WI38 (cell line): ENCODE data around the gene FOXO6.

Experiments
- H3K4me3 ChIP-seq: 2 replicates; pipeline ENCODE4 v1.5.1; 2011; ENCODE audit warnings: low read depth, mild to moderate bottlenecking, control low read depth, low read length
- TF ChIP-seq, protein P1 (sequence below): IDR thresholded peaks from 2 replicates; pipeline ENCODE4 v1.5.1; 2012; ENCODE audit warnings: low read depth, mild to moderate bottlenecking, control low read depth, low read length

The FOXO6 gene

DNA sequence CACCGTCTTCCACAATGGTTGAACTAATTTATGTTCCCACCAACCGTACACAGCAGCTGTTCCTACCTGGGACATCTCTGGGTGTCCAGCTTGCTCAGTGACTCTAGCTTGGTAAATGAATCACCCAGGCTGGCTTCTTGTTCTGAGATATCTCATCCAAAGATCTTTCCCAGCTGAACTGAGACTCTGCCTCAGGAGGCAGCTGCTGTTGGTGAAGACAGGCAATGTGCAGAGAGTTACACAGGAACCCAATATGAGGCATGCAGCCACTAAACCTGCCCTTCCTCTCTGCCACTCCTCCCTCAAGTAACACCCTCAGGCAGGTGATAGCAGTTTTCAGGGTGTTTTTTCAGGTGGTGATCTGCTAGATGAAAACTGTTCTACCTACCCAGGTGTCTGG is 14.0 kb upstream of the FOXO6 start:
- H3K4me3 ChIP-seq, result no peak overlapping the region
- TF ChIP-seq, protein P1, sequence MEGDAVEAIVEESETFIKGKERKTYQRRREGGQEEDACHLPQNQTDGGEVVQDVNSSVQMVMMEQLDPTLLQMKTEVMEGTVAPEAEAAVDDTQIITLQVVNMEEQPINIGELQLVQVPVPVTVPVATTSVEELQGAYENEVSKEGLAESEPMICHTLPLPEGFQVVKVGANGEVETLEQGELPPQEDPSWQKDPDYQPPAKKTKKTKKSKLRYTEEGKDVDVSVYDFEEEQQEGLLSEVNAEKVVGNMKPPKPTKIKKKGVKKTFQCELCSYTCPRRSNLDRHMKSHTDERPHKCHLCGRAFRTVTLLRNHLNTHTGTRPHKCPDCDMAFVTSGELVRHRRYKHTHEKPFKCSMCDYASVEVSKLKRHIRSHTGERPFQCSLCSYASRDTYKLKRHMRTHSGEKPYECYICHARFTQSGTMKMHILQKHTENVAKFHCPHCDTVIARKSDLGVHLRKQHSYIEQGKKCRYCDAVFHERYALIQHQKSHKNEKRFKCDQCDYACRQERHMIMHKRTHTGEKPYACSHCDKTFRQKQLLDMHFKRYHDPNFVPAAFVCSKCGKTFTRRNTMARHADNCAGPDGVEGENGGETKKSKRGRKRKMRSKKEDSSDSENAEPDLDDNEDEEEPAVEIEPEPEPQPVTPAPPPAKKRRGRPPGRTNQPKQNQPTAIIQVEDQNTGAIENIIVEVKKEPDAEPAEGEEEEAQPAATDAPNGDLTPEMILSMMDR, result no peak

DNA sequence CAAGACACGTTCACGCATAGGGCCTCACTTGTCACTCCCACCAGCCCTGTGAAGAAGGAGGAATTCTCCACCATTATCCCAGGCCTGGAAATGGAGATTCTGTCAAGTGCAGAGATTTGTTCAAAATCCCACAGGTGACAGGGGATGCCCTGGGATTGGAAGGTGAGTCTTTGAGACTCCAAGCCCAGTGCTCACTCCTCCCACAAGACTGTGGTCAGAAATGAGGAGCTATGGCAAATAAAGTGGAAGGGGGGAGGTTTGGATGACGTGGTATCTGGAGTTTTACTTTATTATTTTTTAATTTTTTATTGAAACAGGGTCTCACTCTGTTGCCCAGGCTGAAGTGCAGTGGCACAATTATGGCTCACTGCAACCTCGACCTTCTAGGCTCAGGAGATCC is 12.8 kb upstream of the FOXO6 start:
- H3K4me3 ChIP-seq, result no peak overlapping the region
- TF ChIP-seq, protein P1, result no peak

DNA sequence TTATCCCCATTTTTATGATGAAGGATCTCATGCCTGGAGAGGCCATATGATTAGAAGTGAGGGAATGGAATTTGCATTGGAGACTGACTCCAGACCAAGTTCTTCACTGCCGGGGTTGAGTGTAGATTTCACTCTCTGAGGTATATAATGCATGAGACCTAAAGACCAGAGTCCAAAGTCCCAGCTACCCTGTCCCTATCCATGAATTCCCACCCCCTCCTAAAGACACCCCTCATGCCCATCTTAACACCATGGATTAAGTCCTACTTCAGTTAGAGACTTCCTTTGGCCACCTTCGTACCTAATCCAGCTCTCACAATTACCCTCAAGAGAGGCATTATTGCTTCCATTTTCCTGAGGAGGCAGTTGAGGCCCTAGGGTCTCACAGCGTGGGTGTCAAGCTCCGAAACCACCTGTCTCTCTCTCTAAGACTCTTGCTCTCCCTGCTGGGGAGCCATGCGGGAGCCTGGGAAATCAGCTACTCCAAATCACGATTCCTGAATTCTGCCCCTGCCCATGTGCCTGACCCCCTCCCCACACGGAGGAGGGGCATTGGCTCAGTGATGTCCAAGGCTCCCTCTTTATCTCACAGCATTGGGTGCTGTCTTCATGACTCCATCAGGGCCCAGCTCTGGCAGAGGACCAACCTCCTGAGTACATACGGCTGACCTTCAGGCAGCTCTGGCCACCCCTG is 11.7 kb upstream of the FOXO6 start:
- no peak overlapping the region for H3K4me3 ChIP-seq
- TF ChIP-seq, protein P1, result no peak

DNA sequence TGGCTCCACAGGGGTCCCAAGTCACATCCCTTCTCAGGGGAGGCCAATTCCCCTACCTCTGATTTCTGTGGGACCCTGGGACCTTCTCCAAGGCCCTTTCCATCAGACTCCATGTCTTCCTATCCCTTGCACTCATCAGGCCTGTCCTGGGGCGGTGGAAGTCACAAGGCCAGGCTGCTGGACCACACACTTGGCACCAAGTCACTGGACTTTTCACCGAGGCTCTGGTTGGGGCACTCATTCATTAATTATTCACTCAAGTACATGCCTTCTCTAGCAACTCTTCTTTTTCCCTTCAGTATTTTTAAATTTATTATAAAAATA is 11.2 kb upstream of the FOXO6 start:
- TF ChIP-seq, protein P1, result no peak

DNA sequence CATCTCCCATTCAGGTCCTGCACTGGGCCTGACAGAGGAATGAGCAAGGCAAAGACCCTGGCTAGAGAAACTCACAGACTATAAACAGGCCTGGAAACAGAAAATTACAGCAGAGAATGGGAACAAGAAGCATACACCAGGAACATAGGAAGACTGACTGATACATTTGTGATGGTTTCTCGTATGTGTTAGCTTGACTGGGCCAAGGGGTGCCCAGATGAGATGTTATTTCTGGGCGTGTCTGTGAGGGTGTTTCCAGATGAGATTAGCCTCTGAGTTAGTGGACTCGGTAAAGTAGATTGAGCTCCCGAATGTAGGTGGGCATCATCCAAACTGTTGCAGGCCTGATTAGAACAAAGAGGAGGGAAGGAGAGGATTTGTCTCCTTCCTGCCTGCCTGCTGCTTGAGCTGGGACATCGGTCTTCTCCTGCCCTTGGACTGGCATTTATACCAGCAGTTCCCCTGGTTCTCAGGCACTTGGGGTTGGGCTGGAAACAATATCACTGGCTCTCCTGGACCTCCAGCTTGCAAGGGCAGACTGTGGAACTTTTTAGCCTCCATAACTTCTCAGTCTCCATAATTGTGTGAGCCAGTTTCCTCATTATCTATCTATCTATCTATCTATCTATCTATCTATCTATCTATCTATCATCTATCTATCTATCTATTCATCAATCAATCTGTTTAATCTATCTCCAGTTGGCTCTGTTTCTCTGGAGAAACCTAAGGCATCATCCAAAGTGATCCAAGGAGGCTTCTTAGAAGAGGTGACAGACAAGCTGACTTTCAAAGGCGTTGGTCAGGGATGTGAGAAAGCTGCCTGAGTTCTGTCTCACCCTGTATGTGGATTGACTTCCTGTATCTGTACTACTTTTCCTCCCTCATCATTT is 9.7 kb upstream of the FOXO6 start:
- H3K4me3 ChIP-seq, result no peak overlapping the region
- TF ChIP-seq, protein P1, result no peak

More for the DNA sequence above, 11.2 kb upstream of the FOXO6 start:
- no peak overlapping the region for H3K4me3 ChIP-seq

DNA sequence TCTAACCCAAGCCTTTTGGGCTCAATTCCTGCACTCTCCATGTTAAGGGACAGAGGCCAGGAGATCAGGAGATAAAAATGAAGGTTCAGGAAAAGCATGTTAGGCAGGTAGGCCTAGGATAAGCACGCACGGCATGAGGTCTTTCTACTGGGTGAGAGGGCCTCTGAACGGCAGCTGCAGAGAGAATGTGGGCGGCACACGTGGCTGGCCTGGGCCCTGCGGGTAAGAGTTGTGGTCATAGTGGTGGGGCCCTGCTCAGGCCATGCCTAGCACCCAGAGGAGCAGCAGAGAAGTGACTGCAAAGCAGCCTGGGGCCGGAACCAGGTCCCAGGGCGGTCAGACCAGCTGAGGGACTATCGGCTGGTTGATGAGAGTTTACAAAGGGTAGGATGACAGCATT is 7.5 kb upstream of the FOXO6 start:
- TF ChIP-seq, protein P1, result no peak
- no peak overlapping the region for H3K4me3 ChIP-seq

DNA sequence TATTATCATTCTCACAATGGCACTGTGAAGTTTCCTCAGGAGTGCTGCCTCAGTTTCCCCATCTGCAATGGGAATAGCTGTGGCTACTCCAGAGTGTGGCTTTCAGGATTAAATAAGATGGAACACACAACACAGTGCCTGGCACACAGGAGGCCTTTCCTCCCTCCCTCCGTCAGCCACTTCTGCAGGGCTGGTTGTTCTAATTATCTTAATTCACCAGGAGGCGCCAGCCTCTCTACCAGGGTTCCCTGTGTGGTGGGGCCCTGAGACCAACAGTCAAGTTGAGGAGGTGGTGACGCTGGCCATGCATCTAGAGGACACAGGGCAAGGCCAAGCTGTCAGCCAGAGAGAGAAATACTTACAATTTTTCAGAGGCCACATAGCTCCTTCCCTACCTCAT is 6.3 kb upstream of the FOXO6 start:
- H3K4me3 ChIP-seq, result no peak overlapping the region
- TF ChIP-seq, protein P1, result no peak
